Measurements from ENCODE around the gene LEKR1.

DNA sequence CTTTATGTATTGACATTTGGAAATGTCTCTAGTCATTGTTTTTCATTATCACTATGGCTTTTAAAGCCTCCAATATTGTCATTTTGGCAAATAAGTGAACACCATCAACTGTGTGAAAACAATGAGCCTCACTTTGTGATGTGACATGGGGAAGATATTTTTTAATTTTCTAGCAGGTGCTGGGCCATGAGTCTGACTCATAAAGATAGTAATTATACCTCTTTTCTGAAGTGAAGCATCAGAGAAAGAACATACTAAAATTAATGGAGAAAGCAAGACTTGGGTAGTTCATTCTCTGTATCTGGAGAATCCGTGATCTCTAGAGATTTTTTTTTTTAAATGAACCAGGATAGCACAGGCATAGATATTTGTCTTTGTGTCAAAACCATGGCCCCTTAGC lies 233.0 kb downstream of the LEKR1 start:
- TF ChIP-seq, protein P1, sequence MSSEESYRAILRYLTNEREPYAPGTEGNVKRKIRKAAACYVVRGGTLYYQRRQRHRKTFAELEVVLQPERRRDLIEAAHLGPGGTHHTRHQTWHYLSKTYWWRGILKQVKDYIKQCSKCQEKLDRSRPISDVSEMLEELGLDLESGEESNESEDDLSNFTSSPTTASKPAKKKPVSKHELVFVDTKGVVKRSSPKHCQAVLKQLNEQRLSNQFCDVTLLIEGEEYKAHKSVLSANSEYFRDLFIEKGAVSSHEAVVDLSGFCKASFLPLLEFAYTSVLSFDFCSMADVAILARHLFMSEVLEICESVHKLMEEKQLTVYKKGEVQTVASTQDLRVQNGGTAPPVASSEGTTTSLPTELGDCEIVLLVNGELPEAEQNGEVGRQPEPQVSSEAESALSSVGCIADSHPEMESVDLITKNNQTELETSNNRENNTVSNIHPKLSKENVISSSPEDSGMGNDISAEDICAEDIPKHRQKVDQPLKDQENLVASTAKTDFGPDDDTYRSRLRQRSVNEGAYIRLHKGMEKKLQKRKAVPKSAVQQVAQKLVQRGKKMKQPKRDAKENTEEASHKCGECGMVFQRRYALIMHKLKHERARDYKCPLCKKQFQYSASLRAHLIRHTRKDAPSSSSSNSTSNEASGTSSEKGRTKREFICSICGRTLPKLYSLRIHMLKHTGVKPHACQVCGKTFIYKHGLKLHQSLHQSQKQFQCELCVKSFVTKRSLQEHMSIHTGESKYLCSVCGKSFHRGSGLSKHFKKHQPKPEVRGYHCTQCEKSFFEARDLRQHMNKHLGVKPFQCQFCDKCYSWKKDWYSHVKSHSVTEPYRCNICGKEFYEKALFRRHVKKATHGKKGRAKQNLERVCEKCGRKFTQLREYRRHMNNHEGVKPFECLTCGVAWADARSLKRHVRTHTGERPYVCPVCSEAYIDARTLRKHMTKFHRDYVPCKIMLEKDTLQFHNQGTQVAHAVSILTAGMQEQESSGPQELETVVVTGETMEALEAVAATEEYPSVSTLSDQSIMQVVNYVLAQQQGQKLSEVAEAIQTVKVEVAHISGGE (CRISPR knock-in tag; IDR thresholded peaks at IDR 0.05) = no peak
- TF ChIP-seq MEF2D (tag; conservative IDR thresholded peaks at IDR 0.05; ENCODE audit: low read depth) (no peak), ZNF699 (CRISPR knock-in tag; IDR thresholded peaks at IDR 0.05; ENCODE audit: insufficient replicate concordance) (no peak), ZNF354B (CRISPR knock-in tag; IDR thresholded peaks at IDR 0.05) (no peak), KAT7 (CRISPR knock-in tag; IDR thresholded peaks at IDR 0.05; ENCODE audit: borderline replicate concordance) (no peak), SMC3 (conservative IDR thresholded peaks at IDR 0.05; ENCODE audit: insufficient read depth, low read depth, low read length) (no peak), EZH2 (IDR thresholded peaks at IDR 0.05; ENCODE audit: borderline replicate concordance, low read depth, low read length) (no peak), RCOR1 (IDR thresholded peaks at IDR 0.05; ENCODE audit: borderline replicate concordance in 1 of 2, low read depth in 2 of 2, low read length in 2 of 2) (no peak)

Data from K562 (cell line).